Stimulated activated CD4-positive, alpha-beta T cell treated with anti-CD3 and anti-CD28 coated beads, Interleukin-4, amount 100 ng/mL, for 24 hours (primary cell): Measurements from ENCODE around the gene POLDIP2.

Experiments
- DNase-seq: peaks from one replicate; pipeline ENCODE4 v3.0.0-alpha.2; 2020

Gene POLDIP2

DNA sequence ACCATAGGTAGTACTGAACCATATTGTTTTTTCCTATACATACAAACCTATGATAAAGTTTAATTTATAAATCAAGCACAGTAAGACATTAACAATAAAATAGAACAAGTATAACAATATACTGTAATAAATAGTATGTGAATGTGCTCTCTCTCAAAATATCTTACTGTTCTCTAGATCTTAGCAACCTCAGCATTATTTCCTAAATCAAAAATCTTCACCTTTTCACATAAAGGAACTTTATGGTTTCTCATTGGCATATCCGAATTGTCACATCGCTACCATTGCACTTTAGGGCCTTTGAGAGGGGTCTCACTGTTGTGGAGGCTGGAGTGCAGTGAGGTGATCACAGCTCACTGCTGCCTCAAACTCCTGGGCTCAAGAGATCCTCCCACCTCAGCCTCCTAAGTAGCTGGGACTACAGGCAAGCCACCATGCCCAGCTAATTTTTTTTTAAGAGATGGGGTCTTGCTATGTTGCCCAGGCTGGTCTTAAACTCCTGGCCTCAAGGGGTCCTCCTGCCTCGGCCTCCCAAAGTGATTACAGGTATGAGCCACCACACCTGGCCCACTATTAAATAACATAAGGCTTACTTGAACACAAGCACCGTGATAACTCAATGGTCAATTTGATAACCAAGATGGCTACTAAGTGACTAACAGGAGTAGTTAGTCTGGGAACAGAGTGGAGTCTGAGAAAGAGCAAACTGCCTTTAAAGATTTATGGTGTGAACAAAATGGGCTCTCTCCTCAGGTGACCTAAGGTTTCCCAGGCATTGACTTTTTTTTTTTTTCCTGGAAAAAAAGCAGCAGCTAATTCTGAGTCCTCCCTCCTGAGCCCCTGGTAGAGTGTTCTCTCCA, 41.3 kb downstream of the POLDIP2 start:
- no peak for DNase-seq

DNA sequence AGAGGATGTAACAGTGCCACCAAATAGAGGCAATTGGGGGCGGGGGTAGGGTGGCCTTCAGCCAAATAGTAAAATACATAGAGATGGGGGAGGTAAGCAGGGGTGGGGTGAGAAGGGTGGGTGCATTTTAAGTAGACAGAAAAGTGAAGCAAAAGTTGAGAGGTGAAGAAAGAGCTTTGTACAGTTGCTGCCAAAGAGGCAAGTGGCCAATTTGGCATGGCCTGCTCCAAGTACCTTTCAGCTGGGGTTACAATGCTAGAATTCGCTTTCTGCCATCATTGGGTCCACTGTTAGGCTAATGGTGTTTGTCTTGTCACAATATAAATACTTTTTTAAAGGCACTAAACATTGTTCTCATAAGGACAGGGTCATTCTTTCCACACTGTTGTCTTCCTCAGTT, 43.5 kb downstream of the POLDIP2 start:
- DNase-seq: no peak

GRCh38 chr17:28306954-28307401, 50.3 kb downstream of the POLDIP2 start:
- DNase-seq: no peak

DNA sequence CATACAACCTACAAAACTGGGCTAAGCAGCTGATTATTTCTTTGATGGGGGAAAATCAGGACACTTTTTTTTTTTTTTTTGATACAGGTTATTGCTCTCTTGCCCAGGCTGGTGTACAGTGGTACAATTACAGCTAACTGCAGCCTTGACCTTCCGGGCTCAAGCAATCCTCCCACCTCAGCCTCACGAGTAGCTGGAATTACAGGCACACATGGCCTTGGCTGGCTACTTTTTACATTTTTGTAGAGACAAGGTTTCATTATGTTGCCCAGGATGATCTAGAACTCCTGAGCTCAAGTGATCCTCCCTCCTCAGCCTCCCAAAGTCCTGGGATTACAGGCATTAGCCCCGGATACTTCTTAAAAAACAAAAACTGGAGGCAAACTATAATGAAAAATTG, 58.9 kb downstream of the POLDIP2 start:
- no peak for DNase-seq
